ENCODE data around the gene DOCK1.
A peak's percentile ranks its signal among the peaks of the same experiment; 100 is the strongest.

The DOCK1 gene

DNA sequence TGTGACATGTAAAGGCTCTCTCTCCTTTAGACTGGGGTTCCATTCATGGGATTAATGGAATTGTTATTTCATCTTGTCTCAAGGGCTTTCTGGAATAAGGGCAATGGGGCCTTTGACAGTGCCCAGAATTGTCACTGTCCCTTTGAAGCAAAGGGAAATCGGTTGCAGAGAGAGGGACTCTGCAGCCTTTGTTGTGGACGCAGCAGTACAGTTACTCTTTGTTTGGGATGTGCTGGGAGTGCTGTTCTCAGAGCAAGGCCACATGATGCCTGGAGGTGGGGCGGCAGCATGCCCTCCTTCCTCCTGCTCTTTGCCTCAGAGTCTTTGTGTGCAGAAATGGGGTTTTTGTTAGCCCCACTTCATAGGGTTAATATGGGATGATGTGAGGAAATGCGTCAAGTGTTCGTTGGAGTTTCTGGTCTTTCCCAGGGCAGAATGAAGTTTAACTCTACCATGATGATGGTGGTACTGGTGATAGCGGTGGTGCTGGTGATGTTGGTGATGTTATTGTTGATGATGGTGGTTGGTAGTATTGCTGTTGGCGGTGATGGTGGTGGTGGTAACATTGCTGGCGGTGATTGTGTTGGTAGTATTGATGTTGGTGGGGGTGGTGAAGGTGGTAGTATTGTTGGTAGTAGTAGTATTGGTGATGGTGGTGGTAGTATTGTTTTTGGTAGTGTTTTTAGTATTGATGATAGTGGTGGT is 45.3 kb downstream of the DOCK1 start:
- no peak for DNase-seq (ENCODE audit: low read depth)
- no peak for TF ChIP-seq CTCF (conservative IDR thresholded peaks at IDR 0.05; ENCODE audit: low read depth, low read length)
- no peak overlapping the region for H3K4me3 ChIP-seq (ENCODE audit: low read depth, low read length)

DNA sequence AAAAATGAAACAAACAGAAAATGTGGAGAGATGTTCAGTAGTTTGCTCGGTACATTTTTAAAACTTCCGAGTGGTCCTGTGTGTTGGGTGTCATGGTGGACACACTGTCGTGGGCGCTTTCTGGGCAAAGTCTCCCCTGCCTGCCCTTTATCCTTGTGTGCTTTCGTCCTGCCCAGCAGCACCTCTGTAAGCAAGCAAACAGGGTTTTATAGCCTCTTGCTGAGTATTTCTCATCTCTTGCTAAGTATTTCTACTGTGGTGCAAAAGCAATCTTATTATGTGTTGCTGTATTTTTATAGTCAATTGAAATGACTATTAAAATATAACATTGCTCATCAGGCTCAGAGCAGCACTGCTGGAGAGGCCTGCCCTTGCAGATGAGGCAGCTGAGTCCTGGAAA is 48.7 kb downstream of the DOCK1 start:
- no peak for DNase-seq (ENCODE audit: low read depth)
- no peak overlapping the region for H3K4me3 ChIP-seq (ENCODE audit: low read depth, low read length)
- no peak for TF ChIP-seq CTCF (conservative IDR thresholded peaks at IDR 0.05; ENCODE audit: low read depth, low read length)

GRCh38 chr10:126955396-126955795 is 50.2 kb downstream of the DOCK1 start:
- TF ChIP-seq CTCF (conservative IDR thresholded peaks at IDR 0.05; ENCODE audit: low read depth, low read length) = no peak
- DNase-seq (ENCODE audit: low read depth) = no peak
- H3K4me3 ChIP-seq (ENCODE audit: low read depth, low read length) = no peak overlapping the region

GRCh38 chr10:126955934-126956711 is 50.9 kb downstream of the DOCK1 start:
- no peak for TF ChIP-seq CTCF (conservative IDR thresholded peaks at IDR 0.05; ENCODE audit: low read depth, low read length)
- no peak overlapping the region for H3K4me3 ChIP-seq (ENCODE audit: low read depth, low read length)
- peak; percentile 6 for DNase-seq (ENCODE audit: low read depth)

GRCh38 chr10:126956712-126957108 is 51.5 kb downstream of the DOCK1 start:
- H3K4me3 ChIP-seq (ENCODE audit: low read depth, low read length) = no peak overlapping the region
- no peak for TF ChIP-seq CTCF (conservative IDR thresholded peaks at IDR 0.05; ENCODE audit: low read depth, low read length)
- no peak for DNase-seq (ENCODE audit: low read depth)

DNA sequence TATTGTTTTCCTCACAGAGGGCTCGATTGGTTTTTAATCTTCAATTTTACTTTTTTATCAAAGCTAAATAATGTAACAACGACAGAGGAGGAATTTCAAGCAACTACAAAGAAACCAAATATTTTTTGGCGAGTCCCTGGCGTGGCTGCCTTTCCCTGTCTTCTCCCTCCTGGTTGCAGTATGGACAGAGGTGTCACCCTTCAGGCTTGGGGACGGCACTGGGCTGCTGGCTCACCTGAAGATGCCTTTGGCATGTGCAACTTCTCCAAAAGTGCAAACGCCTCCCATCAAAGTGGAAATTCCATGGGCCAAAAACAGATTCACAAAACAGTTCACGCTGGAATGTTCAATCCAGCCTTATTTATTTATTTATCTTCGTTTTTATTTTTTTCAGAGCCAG is 51.9 kb downstream of the DOCK1 start:
- DNase-seq (ENCODE audit: low read depth) = no peak
- no peak for TF ChIP-seq CTCF (conservative IDR thresholded peaks at IDR 0.05; ENCODE audit: low read depth, low read length)
- no peak overlapping the region for H3K4me3 ChIP-seq (ENCODE audit: low read depth, low read length)

All from choroid plexus epithelial cell (primary cell).